IPS-18c (cell line): Measurements from ENCODE around the gene GLRX3.
"Not testable (repeated sequence)": the region's sequence is repeated elsewhere in the genome, so short reads cannot be mapped to it uniquely, and the experiment has no call there.

ENCODE experiments used
- H3K4me3 ChIP-seq: 2 replicates; pipeline ENCODE4 v1.7.0; 2013; ENCODE audit warnings: low read depth, mild to moderate bottlenecking, low read length, moderate library complexity; ENCODE audit not compliant: insufficient read depth
- H3K9me3 ChIP-seq: one replicate; pipeline ENCODE4 v1.6.1; 2013; ENCODE audit warnings: mild to moderate bottlenecking, low read length, moderate library complexity; ENCODE audit not compliant: control insufficient read depth, insufficient read depth

The GLRX3 gene

DNA sequence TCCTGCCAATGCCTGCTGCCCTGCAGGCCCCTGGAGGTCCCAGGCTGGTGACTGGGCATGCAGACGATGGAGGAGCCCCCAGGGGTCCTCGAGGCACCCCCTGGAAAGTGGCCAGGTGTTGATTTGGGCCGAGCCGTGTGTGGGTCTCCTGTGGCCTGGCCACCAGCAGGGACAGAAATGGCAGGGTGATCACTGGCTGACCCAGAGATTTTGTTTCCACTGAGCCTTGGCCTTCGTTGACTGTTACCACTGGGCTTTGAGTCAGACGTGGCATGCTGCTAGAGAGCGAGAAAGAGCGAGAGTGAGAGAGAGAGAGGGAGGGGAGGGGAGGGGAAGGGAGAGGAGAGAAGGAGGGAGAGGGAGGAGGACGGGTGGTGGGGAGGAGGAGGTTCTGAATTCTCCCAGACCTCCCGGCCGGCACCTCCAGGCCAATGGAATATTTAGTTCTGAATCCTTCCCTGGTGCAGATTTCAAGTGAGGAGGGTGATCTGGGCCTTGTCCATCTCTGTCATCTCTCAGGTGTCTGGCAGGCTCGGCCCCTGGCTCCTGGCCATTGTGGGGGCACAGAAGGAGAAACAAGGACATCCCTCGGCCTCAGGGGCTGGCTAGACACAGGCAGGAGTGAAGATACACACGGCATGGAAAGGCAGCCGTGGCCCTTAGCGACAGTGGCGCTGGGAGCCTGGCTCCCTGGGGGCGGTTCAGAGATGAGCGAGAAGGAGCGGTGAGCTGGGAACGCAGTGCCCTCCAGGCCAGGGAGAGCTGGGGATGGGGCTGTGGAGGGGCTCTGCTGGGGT, 58.2 kb downstream of the GLRX3 start:
- no peak overlapping the region for H3K4me3 ChIP-seq
- H3K9me3 ChIP-seq: peaks cover 7% of the 10 kb centered on the region

DNA sequence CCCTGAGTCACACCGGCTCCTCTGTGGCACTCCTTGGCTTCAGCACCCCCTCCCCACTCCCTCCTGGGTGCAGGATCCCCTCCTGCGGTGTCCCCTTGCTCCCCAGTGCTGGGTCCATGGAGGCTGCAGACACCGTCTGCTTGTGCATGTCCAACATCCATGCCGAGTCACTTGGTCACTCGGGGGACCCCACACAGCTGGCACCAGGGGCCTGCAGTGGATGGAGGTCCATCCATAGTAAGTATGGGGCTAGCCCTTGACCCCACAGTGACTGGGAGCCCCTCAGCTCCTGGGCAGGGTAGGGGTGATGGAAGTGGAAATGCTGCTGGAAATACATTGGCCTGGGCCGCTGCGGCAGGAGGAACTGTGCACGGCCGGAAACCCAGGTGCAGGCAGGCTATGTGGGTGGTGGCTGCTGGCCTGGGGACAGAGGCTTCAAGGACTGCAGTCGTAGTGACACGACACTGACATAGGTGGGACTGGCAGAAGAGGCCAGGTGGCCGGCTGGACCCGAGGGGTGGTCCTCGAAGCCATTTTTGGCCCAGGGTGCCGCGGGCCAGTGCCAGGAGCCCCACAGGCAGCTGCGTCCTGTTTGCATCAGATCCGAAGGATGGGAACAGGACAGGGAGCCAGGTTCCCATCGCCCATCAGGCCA, 58.9 kb downstream of the GLRX3 start:
- Histone ChIP-seq H3K9me3 (peaks cover 4% of the 10 kb centered on the region), H3K4me3 (no peak overlapping the region)

DNA sequence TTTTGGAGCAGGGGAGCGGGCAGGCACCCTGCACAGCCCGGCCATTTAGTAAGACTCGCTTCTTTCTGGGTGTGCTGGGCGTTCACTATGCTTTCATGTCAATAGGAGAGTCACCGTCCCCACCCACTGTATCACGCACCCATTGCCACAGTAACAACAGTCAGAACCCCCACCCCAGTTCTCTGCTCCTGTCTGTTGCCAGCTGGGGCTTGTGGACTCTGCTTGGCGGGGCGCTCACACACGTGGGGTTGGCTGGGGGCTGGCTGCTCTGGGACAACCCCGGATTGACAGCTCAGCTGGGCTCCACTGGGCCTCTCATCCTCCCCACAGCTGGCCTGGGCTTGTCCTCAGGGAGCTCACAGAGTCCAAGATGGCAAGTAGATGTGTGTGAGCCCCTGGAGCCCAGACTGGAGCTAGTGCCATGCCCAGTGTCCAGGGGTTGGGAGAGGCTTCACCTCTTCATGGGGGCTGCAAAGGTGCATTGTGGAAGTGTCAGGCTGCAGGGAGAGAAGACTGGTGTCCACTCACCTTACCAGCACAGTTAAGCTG, 59.6 kb downstream of the GLRX3 start:
- peaks cover 4% of the 10 kb centered on the region for H3K9me3 ChIP-seq
- no peak overlapping the region for H3K4me3 ChIP-seq

DNA sequence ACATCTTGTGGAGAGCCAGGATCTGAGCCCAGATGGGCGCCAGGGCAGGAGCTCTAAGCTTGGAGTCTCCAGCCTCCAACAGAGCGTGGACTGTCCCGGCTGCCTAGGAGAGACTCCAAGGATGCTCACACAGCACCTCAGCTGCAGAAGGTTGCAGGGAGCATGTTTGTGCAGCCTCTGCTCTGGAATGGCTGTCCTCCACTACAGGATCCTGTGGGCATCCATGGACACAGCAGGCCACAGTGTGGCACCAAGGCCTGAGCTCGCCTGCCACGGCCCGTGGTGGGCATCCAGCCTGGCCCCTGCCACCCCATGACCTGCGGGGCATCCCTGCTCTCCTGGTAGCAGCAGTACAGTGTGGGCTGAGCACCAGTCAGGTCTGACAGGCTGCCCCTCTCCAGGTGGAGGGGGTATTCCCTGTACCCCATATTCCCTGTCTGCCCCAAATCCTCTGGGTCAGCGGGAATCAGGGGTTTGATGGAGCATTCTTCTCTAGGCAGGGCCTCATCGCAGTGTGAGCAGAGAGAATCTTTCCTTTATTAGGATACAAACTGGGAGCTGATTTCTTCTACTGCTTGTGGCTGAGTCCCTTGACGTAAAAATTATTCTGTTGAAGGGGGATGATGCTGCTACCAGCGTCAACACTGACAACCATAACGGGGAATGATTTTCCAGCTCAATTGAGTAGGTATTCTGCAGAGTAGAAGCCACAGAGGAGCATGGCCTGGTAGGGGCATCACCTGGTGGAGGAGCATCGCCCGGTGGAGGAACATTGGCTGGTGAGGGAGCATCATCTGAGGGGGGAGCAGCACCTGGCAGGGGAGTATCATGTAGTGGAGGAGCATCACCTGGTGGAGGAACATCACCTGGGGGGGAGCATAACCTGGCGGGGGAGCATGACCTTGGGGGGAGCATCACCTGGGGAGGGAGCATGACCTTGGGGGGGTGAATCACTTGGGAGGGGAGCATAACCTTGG, 60.6 kb downstream of the GLRX3 start:
- peaks cover 4% of the 10 kb centered on the region for H3K9me3 ChIP-seq
- H3K4me3 ChIP-seq: no peak overlapping the region

DNA sequence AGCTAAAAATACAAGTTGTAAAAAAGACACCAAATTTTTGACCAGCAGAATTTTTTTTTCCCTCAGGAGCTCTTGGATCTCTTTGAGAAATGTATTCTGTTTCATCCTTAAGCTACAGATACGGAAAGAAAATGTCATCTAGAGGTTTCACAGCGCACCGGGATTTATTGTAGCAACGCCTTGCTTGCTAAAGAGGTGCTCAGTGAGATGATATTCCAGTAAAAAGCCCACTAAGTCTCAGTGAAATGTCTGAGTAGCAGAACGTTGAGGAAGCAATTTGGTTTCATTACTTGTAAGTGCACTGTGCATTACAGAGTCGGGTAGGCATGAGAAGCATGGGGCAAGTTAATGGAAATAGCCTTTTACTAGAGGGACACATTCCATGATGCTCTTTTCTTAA, 62.5 kb downstream of the GLRX3 start:
- no peak overlapping the region for H3K4me3 ChIP-seq
- H3K9me3 ChIP-seq: no peaks in the 10 kb centered on the region

DNA sequence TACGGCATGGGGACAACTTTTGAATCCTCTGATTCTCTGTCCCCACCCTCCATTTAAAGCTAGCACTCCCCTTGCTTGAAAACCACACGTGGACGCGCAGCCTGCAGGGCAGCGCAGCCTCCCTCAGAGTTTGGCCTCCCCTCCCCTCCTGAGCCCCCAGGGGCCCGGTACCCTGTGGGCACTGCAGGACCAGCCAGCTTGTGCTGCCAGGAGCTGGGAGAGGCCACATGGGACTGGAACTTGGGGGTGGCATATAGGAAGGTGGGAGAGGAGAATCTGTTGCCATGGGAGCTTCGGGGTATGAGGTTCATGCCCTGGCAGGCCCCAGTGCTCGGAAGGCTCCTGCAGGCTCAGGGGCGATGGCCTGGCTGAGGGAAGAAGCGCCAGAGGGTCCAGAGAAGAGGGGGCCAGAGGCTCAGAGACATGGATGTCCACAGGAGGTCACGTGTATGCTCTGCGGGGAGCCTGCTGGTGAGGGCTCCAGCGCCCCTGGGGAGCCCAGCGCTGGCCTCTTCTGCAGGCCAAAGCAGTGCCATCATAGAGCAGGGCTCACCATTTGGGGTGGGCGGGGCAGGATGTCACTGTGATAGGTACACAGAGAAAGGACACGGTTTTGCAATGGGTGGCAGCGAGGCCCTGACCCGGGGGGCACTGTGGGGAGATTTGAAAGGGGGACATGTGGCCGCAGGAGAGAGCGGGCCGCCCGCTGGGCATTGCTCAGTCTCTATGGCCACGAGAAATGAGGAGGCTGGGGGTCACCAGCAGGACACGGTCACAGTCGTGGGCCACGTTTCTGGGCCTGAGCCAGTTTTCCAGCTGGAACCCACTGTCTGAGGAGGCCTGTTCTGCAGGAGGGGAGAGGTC, 64.2 kb downstream of the GLRX3 start:
- H3K4me3 ChIP-seq: no peak overlapping the region
- H3K9me3 ChIP-seq: no peaks in the 10 kb centered on the region

DNA sequence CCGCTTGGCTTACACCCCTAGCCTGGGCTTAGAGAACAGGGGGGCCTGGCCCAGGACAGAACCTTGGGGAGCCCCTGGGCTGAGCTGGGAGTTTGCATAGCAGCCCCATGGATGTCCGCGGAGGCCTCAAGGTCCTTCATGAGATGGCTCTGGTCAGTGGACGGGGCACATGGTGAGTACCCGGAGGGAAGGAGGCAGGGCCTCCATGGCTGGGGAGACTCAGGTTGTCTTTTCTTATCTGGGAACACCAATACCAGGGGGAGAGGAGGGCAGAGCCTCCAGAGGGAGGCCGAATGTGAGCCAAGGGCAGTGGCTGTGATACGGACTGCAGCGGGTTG, 64.8 kb downstream of the GLRX3 start:
- Histone ChIP-seq H3K4me3 (no peak overlapping the region), H3K9me3 (no peaks in the 10 kb centered on the region)

DNA sequence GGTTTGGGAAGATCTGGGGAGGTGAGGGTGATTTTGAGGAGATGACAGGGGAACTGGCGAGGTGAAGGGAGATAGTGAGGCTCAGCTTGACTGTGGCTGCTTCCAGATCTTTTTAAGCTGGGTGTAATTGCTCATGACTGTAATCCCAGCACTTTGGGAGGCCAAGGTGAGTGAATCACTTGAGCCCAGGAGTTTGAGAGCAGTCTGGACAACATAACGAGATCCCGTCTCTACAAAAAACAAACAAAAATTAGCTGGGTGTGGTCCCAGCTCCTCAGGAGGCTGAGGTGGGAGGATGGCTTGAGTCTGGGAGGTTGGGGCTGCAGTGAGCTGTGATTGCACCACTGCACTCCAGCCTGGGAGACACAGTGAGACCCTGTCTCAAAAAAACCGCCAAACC, 66.0 kb downstream of the GLRX3 start:
- H3K4me3 ChIP-seq, H3K9me3 ChIP-seq: not testable (repeated sequence)

DNA sequence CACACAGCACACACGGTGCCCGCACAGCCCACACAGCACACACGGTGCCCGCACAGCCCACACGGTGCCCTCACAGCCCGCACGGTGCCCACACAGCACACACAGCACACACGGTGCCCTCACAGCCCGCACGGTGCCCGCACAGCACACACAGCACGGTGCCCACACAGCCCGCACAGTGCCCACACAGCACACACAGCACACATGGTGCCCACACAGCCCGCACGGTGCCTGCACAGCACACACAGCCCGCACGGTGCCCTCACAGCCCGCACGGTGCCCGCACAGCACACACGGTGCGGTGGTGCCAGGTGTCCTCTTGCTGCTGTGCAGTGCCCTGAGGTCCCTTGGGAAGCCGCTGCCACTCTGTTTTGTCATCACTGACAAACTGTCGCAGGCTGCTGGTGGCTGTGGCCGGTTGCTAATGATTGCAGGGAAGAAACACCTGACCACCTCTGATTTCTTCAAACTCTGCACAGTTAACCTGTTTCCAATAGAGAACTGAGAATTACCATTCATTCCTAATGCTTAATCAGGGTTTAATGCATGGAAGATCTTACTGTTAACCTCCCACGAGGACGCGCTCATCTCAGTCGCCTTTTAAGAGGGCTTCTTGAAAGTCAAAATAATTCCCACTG, 66.9 kb downstream of the GLRX3 start:
- H3K9me3 ChIP-seq: no peaks in the 10 kb centered on the region
- no peak overlapping the region for H3K4me3 ChIP-seq

DNA sequence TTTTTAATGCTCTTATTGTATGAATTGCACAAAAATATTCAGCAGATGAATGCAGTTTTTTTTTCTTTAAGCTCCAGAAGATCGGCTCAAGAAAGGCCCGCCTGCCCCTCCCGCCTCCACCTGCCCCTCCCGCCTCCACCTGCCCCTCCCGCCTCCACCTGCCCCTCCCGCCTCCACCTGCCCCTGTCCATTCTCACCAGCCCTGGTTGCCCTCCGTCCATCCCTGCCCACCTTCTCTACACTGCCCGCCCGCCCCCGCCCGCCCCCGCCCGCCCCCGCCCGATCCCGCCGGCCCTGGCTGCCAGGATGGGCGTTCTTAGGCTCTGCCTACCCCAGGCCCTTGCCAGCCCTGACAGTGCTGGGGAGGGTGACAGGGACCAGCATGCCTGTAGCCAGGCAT, 67.4 kb downstream of the GLRX3 start:
- no peaks in the 10 kb centered on the region for H3K9me3 ChIP-seq
- no peak overlapping the region for H3K4me3 ChIP-seq

DNA sequence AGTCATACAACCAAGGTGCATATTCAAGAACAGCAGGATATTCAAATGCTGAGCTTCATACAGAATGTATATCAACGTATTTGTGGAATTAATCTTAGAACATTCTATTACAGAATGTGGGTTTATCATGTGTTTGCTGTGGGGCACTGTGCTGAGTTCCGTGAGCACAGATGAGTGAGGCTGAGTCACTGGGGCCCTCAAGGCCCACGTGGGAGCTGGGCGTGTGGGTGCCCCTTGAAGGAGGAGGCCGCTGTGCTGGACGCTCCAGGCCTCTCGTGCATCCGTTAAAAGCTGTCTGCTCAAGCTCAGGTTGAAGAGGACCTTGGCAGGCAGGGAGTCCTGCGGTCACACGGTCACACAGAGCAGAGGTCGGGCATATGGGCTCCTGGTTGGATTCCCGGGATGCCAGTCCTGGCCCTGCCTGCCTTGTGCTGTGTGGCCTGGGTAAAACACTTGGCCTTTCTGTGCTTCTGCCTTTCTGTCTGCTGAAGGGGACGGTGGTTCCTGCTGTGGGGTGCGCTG, 70.1 kb downstream of the GLRX3 start:
- Histone ChIP-seq H3K4me3 (no peak overlapping the region), H3K9me3 (no peaks in the 10 kb centered on the region)

DNA sequence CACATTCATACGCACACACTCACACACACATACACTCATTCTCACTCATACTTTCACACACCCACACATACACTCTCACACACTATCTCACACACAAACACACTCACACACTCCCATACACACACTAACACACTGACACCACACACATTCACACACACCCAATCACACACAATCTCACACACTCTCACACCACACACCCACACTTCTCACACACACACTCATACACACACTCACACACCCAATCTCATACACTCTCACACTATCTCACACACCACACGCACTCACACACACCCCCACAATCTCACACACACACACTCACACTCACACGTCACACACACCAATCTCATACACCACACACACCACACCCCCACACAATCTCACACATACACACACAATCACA, 71.0 kb downstream of the GLRX3 start:
- no peak overlapping the region for H3K4me3 ChIP-seq
- peaks cover 6% of the 10 kb centered on the region for H3K9me3 ChIP-seq

DNA sequence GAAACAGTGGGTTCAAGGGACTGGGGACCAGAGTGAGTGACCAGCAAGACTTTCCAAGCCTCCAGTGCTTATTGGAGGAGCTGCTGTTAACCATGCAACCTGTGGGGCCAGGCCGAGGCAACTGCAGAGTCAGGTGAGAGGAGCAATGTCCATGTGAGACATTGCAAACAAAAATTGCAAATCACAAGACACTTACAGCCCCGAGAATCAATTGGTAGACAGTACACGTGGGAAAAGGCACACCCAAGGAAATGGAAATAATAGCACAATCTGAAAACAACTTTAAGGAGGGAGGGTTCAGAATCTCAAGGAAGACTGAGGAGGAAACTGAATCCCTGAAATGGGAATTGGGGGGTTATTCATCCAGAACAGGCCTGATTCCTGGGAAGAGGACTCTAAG, 72.6 kb downstream of the GLRX3 start:
- no peak overlapping the region for H3K4me3 ChIP-seq
- peaks cover 8% of the 10 kb centered on the region for H3K9me3 ChIP-seq

DNA sequence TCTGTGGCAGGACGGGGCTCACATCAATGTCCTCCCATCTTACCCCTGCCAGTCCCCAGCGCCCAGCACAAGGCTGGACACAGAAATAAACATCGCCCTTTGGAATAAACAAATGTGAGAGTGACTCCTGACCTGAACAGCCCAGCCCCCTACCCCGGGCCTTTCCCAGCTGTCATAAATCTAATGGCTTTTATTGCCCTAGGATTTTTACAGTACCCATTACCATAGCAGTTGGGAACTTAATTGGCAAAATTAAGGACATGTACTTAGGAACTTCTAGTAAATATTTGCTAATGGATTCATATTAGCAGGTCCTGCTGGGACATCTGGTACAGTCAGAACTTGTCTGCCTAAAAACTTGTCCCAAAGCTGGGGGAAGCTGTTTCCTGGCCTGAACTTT, 76.6 kb downstream of the GLRX3 start:
- Histone ChIP-seq H3K4me3 (no peak overlapping the region), H3K9me3 (peaks cover 11% of the 10 kb centered on the region)

DNA sequence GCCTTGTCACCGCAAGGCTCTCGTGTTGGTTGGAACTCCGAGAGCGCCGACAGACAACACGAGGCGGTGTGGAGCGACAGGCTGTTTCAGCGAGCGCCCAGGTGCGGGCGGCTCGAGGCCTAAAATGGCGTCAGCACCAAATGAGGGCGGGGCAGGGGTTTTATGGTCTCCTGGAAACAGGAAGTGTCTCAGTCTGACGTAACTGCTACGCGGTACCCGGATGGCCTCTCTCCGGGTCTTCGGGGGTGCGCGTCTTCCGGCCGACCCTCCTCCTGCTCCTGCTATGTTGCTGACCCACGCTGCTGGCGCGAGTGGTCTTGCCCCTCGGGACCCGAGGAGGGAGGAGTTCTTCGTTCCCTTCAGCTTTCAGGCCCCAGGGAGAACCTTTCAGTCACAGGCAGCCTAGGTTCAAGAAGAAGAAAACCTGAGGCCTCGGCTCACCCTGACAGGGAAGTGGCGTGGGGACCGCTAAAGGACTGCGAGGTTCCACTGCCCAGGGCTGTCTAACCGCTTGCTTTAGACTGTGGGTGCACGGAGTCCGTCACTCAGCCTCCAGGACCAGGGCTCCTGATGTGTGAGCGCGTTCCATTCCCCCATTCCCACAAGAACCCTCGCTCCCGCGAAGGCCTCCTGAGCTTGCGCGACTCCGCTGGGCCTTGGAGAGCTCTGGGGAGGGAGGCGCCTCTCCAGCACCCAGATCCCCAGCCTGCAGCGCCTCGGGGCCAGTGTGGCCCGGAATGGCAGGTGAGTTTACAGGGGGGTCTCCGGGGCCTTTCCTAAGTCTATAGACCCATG, 77.3 kb downstream of the GLRX3 start:
- no peak overlapping the region for H3K4me3 ChIP-seq
- peaks cover 11% of the 10 kb centered on the region for H3K9me3 ChIP-seq
